Measurements from ENCODE around the gene PSMD5. TPM values are rescaled to one million over a fixed set of nuclear protein-coding genes. Genes with fewer than 3 reads are reported as not detected.
A peak's percentile ranks its signal among the peaks of the same experiment; 100 is the strongest.

PSMD5 gene
- total and polyA plus RNA-seq, 3 donors from 2014 or later = 26.4 to 45.0 (median 39.0) TPM

DNA sequence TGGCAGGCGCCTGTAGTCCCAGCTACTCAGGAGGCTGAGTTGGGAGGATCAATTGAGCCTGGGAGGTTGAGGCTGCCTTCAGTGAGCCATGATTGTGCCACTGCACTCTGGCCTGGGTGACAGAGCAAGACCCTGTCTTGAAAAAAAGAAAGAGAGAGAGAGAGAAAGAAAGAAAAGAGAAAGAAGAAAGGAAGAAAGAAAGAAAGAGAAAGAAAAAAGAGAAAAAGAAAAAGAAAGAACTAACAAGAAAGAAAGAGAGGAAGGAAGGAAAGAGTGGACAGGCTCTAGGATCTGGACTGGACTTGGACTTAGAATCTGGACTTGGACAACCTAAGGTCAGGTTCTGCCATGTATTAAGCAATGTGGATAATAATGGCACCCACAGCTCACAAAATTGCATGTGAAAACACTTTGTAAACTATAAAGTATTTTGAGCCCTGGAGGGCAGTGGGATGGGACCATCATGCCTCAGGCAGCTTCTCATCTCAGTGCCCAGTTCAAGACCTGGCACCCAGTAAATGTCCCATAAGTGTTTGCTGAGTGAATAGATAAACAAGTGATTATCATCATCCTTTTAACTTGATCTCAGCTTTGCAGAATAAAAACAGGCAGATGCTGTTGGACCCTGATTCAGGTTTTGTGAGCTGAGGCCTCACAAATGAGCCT, 47.0 kb upstream of the PSMD5 start:
- WGBS, 2 donors = 93% methylated on average over 1 of the region's 1 CpG
- peaks cover 20% of the 10 kb centered on the region for H3K4me1 ChIP-seq
- H3K9me3 ChIP-seq = no peaks in the 10 kb centered on the region
- H3K36me3 ChIP-seq (ENCODE audit: low read depth, missing control alignments) = no peaks in the 10 kb centered on the region
- intact Hi-C loops (cut with DNase I; ENCODE audit: low total_unique reads) = no loop called here
- H3K27ac ChIP-seq = peak overlapping the region in 1 of 2 donors; percentile 50
- H3K4me3 ChIP-seq = no peak overlapping the region
- TF ChIP-seq POLR2A (IDR thresholded peaks at IDR 0.05) = no peak
- TF ChIP-seq, protein P1, sequence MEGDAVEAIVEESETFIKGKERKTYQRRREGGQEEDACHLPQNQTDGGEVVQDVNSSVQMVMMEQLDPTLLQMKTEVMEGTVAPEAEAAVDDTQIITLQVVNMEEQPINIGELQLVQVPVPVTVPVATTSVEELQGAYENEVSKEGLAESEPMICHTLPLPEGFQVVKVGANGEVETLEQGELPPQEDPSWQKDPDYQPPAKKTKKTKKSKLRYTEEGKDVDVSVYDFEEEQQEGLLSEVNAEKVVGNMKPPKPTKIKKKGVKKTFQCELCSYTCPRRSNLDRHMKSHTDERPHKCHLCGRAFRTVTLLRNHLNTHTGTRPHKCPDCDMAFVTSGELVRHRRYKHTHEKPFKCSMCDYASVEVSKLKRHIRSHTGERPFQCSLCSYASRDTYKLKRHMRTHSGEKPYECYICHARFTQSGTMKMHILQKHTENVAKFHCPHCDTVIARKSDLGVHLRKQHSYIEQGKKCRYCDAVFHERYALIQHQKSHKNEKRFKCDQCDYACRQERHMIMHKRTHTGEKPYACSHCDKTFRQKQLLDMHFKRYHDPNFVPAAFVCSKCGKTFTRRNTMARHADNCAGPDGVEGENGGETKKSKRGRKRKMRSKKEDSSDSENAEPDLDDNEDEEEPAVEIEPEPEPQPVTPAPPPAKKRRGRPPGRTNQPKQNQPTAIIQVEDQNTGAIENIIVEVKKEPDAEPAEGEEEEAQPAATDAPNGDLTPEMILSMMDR (IDR thresholded peaks at IDR 0.05) = no peak
- DNase-seq = no peak
- no peaks in the 10 kb centered on the region for H3K27me3 ChIP-seq

DNA sequence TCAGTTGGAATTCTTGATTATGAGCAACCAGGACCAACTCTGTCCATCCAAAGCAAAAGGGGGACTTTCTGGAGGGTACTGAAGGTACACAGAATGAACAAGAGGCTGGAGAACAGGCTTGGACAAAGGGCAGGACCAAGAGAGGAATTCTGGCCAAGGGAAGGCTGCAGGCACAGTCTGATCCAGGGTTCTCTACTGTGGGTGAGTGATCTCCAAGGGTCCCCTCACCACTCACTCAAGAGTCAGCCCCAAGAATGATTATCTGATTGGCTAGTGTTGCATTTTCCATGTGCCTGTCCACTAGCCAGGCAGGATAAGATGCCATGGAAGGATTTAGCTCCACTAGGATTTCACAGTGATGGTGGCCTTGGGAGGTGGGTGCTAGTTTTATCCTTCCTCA, 45.9 kb upstream of the PSMD5 start:
- Histone ChIP-seq H3K9me3 (no peaks in the 10 kb centered on the region), H3K27ac (no peak overlapping the region), H3K4me1 (peaks cover 12% of the 10 kb centered on the region), H3K27me3 (no peaks in the 10 kb centered on the region), H3K36me3 (ENCODE audit: low read depth, missing control alignments) (no peaks in the 10 kb centered on the region), H3K4me3 (no peak overlapping the region)
- no peak for DNase-seq
- no peak for TF ChIP-seq POLR2A (IDR thresholded peaks at IDR 0.05)
- intact Hi-C loops (cut with DNase I; ENCODE audit: low total_unique reads) = no loop called here

DNA sequence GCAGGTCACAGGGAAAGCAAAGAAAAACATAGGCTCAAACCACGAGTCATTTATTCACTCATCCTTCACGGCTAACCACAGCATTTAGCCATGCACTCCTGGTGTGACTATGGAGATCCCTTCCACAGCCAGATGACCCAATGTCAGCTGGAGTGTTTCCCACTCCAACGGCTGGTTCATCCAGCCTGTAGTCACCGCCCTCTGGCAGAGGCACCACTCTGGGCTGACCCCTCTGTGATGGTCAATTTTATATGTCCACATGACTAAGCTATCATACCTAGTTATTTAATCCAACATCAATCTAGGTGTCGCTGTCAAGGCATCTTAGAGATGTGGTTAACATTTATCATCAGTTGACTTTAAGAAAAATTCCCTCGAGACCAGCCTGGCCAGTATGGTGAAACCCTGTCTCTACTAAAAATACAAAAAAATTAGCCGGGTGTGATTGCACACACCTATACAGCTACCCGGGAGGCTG, 43.8 kb upstream of the PSMD5 start:
- 73 to 77% methylated on average over 8 of the region's 8 CpGs for WGBS, 2 donors
- TF ChIP-seq, protein P1 (IDR thresholded peaks at IDR 0.05) = no peak
- no peak for TF ChIP-seq POLR2A (IDR thresholded peaks at IDR 0.05)
- Histone ChIP-seq H3K9me3 (no peaks in the 10 kb centered on the region), H3K27me3 (no peaks in the 10 kb centered on the region), H3K36me3 (ENCODE audit: low read depth, missing control alignments) (no peaks in the 10 kb centered on the region), H3K27ac (no peak overlapping the region), H3K4me1 (peaks cover 10% of the 10 kb centered on the region), H3K4me3 (no peak overlapping the region)
- intact Hi-C loops (cut with DNase I; ENCODE audit: low total_unique reads) = no loop called here
- no peak for DNase-seq

DNA sequence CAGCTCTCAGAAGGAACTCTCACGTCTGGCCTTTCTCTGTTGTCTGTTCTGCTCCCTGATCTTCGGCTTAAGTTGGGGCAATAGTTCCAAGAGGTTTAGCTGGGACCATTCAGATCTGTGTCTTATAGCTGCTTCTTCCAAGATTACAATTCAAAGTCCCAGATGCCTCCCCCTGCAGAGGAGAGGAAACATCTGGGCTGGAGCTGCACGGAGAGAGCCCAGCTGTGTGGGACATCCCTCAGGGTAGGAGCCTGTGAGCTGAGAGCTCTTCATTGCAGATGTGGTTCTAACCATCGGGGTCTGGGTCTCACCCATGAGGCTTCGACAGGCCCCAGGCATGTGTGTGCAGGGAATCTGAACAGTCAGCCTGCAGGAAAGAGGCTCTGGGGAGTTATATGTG, 43.2 kb upstream of the PSMD5 start:
- no peak for DNase-seq
- Histone ChIP-seq H3K27ac (no peak overlapping the region), H3K9me3 (no peaks in the 10 kb centered on the region), H3K4me3 (no peak overlapping the region), H3K36me3 (ENCODE audit: low read depth, missing control alignments) (no peaks in the 10 kb centered on the region), H3K4me1 (peaks cover 10% of the 10 kb centered on the region), H3K27me3 (no peaks in the 10 kb centered on the region)
- TF ChIP-seq POLR2A (IDR thresholded peaks at IDR 0.05) = no peak
- TF ChIP-seq, protein P1 (IDR thresholded peaks at IDR 0.05) = no peak
- intact Hi-C loops (cut with DNase I; ENCODE audit: low total_unique reads) = no loop called here
- 53 to 54% methylated on average over 5 of the region's 5 CpGs for WGBS, 2 donors

DNA sequence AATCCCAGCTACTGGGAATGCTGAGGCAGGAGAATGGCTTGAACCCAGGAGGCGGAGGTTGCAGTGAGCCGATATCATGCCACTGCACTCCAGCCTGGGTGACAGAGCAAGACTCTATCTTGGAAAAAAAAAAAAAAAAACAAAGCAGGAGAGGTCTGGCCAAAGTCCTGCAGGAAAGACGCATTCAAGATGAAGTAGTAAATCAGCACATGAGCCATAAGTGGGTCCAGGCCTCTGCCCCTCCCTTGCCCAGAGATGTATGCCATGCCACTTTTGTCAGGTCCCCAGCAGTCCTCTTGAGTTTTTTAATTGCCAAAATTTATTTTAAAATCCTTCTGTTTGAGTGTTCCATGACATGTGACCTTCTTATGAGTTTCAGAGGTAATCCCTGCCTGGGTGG, 42.7 kb upstream of the PSMD5 start:
- Histone ChIP-seq H3K9me3 (no peaks in the 10 kb centered on the region), H3K27ac (no peak overlapping the region), H3K4me3 (no peak overlapping the region), H3K4me1 (peaks cover 10% of the 10 kb centered on the region), H3K27me3 (no peaks in the 10 kb centered on the region), H3K36me3 (ENCODE audit: low read depth, missing control alignments) (no peaks in the 10 kb centered on the region)
- intact Hi-C loops (cut with DNase I; ENCODE audit: low total_unique reads) = no loop called here
- TF ChIP-seq, protein P1 (IDR thresholded peaks at IDR 0.05) = no peak
- no peak for TF ChIP-seq POLR2A (IDR thresholded peaks at IDR 0.05)
- 51 to 54% methylated on average over 3 of the region's 3 CpGs for WGBS, 2 donors
- no peak for DNase-seq

Measured in testis (tissue), 3 donors.